Measurements from ENCODE around the gene COL5A3. TPM values are rescaled to one million over a fixed set of nuclear protein-coding genes. Genes with fewer than 3 reads are reported as not detected.

Gene COL5A3
- total RNA-seq, 4 donors from 2014 or later: 1.2 to 9.1 (median 4.1) TPM

- H3K27ac ChIP-seq: no peak overlapping the region
- no peaks in the 10 kb centered on the region for H3K36me3 ChIP-seq
- no peak for DNase-seq
- H3K9me3 ChIP-seq: no peaks in the 10 kb centered on the region
- H3K4me3 ChIP-seq: peak overlapping the region; percentile 17 to 57 (median 50)
- peaks cover 0 to 18% of the 10 kb centered on the region in 2 donors for H3K27me3 ChIP-seq
- H3K4me1 ChIP-seq: peaks cover 0 to 21% (median 16%) of the 10 kb centered on the region in 4 donors
- no peak for TF ChIP-seq CTCF (IDR thresholded peaks at IDR 0.05)
- TF ChIP-seq POLR2A (IDR thresholded peaks at IDR 0.05): no peak
Measured at GRCh38 chr19:9913237-9914000, 96.9 kb downstream of the COL5A3 start.

- peak overlapping the region in 2 of 4 donors; percentile 49 to 57 for H3K4me3 ChIP-seq
- no peaks in the 10 kb centered on the region for H3K36me3 ChIP-seq
- peaks cover 0 to 18% of the 10 kb centered on the region in 2 donors for H3K27me3 ChIP-seq
- DNase-seq: no peak
- H3K27ac ChIP-seq: no peak overlapping the region
- H3K9me3 ChIP-seq: no peaks in the 10 kb centered on the region
- peaks cover 0 to 21% (median 16%) of the 10 kb centered on the region in 4 donors for H3K4me1 ChIP-seq
- TF ChIP-seq POLR2A (IDR thresholded peaks at IDR 0.05) (no peak), CTCF (IDR thresholded peaks at IDR 0.05) (no peak)
Measured at GRCh38 chr19:9912551-9913236, 97.6 kb downstream of the COL5A3 start.

- no peak for TF ChIP-seq CTCF (IDR thresholded peaks at IDR 0.05)
- Histone ChIP-seq H3K9me3 (no peaks in the 10 kb centered on the region), H3K4me3 (no peak overlapping the region), H3K36me3 (no peaks in the 10 kb centered on the region), H3K4me1 (peaks cover 0 to 21% (median 16%) of the 10 kb centered on the region in 4 donors), H3K27me3 (peaks cover 0 to 18% of the 10 kb centered on the region in 2 donors), H3K27ac (no peak overlapping the region)
- DNase-seq: no peak
Measured at GRCh38 chr19:9911524-9912185, 98.6 kb downstream of the COL5A3 start.

- no peak for DNase-seq
- H3K27me3 ChIP-seq: peaks cover 0 to 18% of the 10 kb centered on the region in 2 donors
- TF ChIP-seq POLR2A (IDR thresholded peaks at IDR 0.05): no peak
- TF ChIP-seq CTCF (IDR thresholded peaks at IDR 0.05): no peak
- H3K4me3 ChIP-seq: no peak overlapping the region
- H3K27ac ChIP-seq: no peak overlapping the region
- H3K4me1 ChIP-seq: peaks cover 0 to 21% (median 16%) of the 10 kb centered on the region in 4 donors
- no peaks in the 10 kb centered on the region for H3K36me3 ChIP-seq
- no peaks in the 10 kb centered on the region for H3K9me3 ChIP-seq
Measured at GRCh38 chr19:9910625-9911024, 99.7 kb downstream of the COL5A3 start.

Small RNA genes lying within 50 kb of the gene (small RNA-seq; reads per million reads assigned to genes)
- gene MIR5589: 0 reads per million in 2 donors

Other genes with a start within 250 kb of the COL5A3 start
- 10 to 100 TPM in 3 of 4 donors, 1 to 10 TPM in 1; 6.8 to 20.6 (median 14.8) TPM for gene ZNF846, start 241.8 kb downstream of the COL5A3 start, total RNA-seq
- gene FBXL12, start 191.4 kb downstream of the COL5A3 start, total RNA-seq: 10 to 100 TPM; 39.8 to 87.9 (median 70.8) TPM
- 100 to 1,000 TPM; 177 to 258 (median 207) TPM for gene UBL5, start 182.6 kb downstream of the COL5A3 start, total RNA-seq
- 10 to 100 TPM; 35.7 to 89.1 (median 61.1) TPM for gene PIN1, start 175.2 kb downstream of the COL5A3 start, total RNA-seq
- 1 to 10 TPM in 3 of 4 donors, not detected in 1; 1.1 to 5.3 (median 2.1) TPM for gene OLFM2, start 74.0 kb downstream of the COL5A3 start, total RNA-seq
- gene RDH8, start 3.0 kb upstream of the COL5A3 start, total RNA-seq: not detected
- 100 to 1,000 TPM in 1 of 4 donors, 10 to 100 TPM in 3; 39.9 to 125 (median 62.7) TPM for gene SHFL, start 75.8 kb upstream of the COL5A3 start, total RNA-seq
- 10 to 100 TPM in 1 of 4 donors, 1 to 10 TPM in 3; 1.1 to 19.0 (median 2.5) TPM for gene ANGPTL6, start 92.2 kb upstream of the COL5A3 start, total RNA-seq
- 100 to 1,000 TPM in 1 of 4 donors, 10 to 100 TPM in 3; 11.7 to 147 (median 24.7) TPM for gene PPAN, start 95.9 kb upstream of the COL5A3 start, total RNA-seq
- 10 to 100 TPM in 2 of 4 donors, 1 to 10 TPM in 2; 7.0 to 21.5 (median 11.6) TPM for gene P2RY11, start 101.2 kb upstream of the COL5A3 start, total RNA-seq
- 100 to 1,000 TPM; 111 to 220 (median 181) TPM for gene EIF3G, start 109.4 kb upstream of the COL5A3 start, total RNA-seq
- gene DNMT1, start 184.4 kb upstream of the COL5A3 start, total RNA-seq: 100 to 1,000 TPM in 1 of 4 donors, 10 to 100 TPM in 3; 22.1 to 195 (median 41.5) TPM
- gene S1PR2, start 220.8 kb upstream of the COL5A3 start, total RNA-seq: 1 to 10 TPM; 2.8 to 4.8 (median 3.1) TPM
- 10 to 100 TPM; 43.8 to 49.6 (median 45.3) TPM for gene MRPL4, start 241.7 kb upstream of the COL5A3 start, total RNA-seq

Measured in Peyer's patch (tissue), 4 donors.